NOMO-1 treated with dmso at 0.1 percent for 144 hours (cell line): ENCODE results near the gene PADI1.

Experiments used
- DNase-seq: peaks from one replicate; lab custom pipeline; 2025; ENCODE audit not compliant: unreplicated experiment; lab: John Stamatoyannopoulos, UW

The PADI1 gene

GRCh38 chr1:17295292-17295691 lies 90.4 kb downstream of the PADI1 start:
- DNase-seq = no peak
